ENCODE measurements around the gene SLC9A5.

The SLC9A5 gene

GRCh38 chr16:67245186-67245585 lies 3.6 kb upstream of the SLC9A5 start:
- POLR2A ChIA-PET: interaction anchor here (1.4 kb wide), 1 partner anchor 14 kb away, joined by 3 read pairs; no protein-coding TSS in a partner anchor
- no peak for DNase-seq (ENCODE audit: low read depth, low spot score)
- CTCF ChIA-PET: interaction anchor here (1.3 to 1.9 kb wide), 3 partner anchors 12 to 94 kb away, joined by 5 to 8 read pairs (median 7); no protein-coding TSS in a partner anchor
- H3K4me3 ChIP-seq (ENCODE audit: low read depth, low read length): peak overlapping the region; percentile 78
- TF ChIP-seq CTCF (IDR thresholded peaks at IDR 0.05; ENCODE audit: insufficient read depth, low read length, missing control alignments): no peak

GRCh38 chr16:67245674-67246080 lies 3.1 kb upstream of the SLC9A5 start:
- ChIA-PET CTCF (interaction anchor here (1.2 to 1.9 kb wide), 3 partner anchors 13 to 182 kb away, joined by 3 to 8 read pairs (median 3); no protein-coding TSS in a partner anchor), POLR2A (interaction anchor here (0.6 to 1.1 kb wide), 2 partner anchors 17 to 259 kb away, joined by 3 read pairs; no protein-coding TSS in a partner anchor)
- no peak for DNase-seq (ENCODE audit: low read depth, low spot score)
- no peak for TF ChIP-seq CTCF (IDR thresholded peaks at IDR 0.05; ENCODE audit: insufficient read depth, low read length, missing control alignments)
- peak overlapping the region; percentile 78 for H3K4me3 ChIP-seq (ENCODE audit: low read depth, low read length)

GRCh38 chr16:67246081-67246755 lies 2.6 kb upstream of the SLC9A5 start:
- CTCF ChIA-PET: interaction anchor here (1.1 to 1.4 kb wide), 4 partner anchors 61 to 182 kb away, joined by 3 to 6 read pairs (median 3); no protein-coding TSS in a partner anchor
- peak; percentile 40 for TF ChIP-seq CTCF (IDR thresholded peaks at IDR 0.05; ENCODE audit: insufficient read depth, low read length, missing control alignments)
- peak; percentile 36 for DNase-seq (ENCODE audit: low read depth, low spot score)
- POLR2A ChIA-PET: interaction anchor here (0.6 to 1.1 kb wide), 2 partner anchors 17 to 259 kb away, joined by 3 read pairs; no protein-coding TSS in a partner anchor
- peak overlapping the region; percentile 78 for H3K4me3 ChIP-seq (ENCODE audit: low read depth, low read length)

GRCh38 chr16:67246756-67247191 lies 2.0 kb upstream of the SLC9A5 start:
- H3K4me3 ChIP-seq (ENCODE audit: low read depth, low read length): peak overlapping the region; percentile 78
- DNase-seq (ENCODE audit: low read depth, low spot score): no peak
- no peak for TF ChIP-seq CTCF (IDR thresholded peaks at IDR 0.05; ENCODE audit: insufficient read depth, low read length, missing control alignments)
- POLR2A ChIA-PET: interaction anchor here (0.8 to 2.6 kb wide), 5 partner anchors 14 to 170 kb away, joined by 3 to 12 read pairs (median 4); partner anchors contain the start of genes TMEM208 and ZDHHC1
- CTCF ChIA-PET: interaction anchor here (1.1 to 6.1 kb wide), 7 partner anchors 13 to 293 kb away, joined by 3 to 48 read pairs (median 3); no protein-coding TSS in a partner anchor

- POLR2A ChIA-PET: interaction anchor here (0.8 to 2.6 kb wide), 7 partner anchors 9 to 169 kb away, joined by 3 to 12 read pairs (median 5); partner anchors contain the start of genes TMEM208 and ZDHHC1
- TF ChIP-seq CTCF (IDR thresholded peaks at IDR 0.05; ENCODE audit: insufficient read depth, low read length, missing control alignments): no peak
- peak within 1 kb of the TSS; percentile 78 for H3K4me3 ChIP-seq (ENCODE audit: low read depth, low read length)
- CTCF ChIA-PET: interaction anchor here (0.8 to 6.1 kb wide), 11 partner anchors 9 to 352 kb away, joined by 3 to 48 read pairs (median 3); partner anchors contain the start of gene TMEM208
- DNase-seq (ENCODE audit: low read depth, low spot score): peak; percentile 52
Measured at GRCh38 chr16:67247192-67248072, 1.3 kb upstream of the SLC9A5 start, which contains the start of gene FHOD1. TSS of gene FHOD1 (minus strand) at chr16:67247481. CDS start at chr16:67247410, 71 bp downstream.

Measured in AG04449 (cell line).